ENCODE measurements around the gene WDFY1.
A peak's percentile ranks its signal among the peaks of the same experiment; 100 is the strongest.

WDFY1 gene

GRCh38 chr2:223841436-223842190 lies 103.5 kb downstream of the WDFY1 start:
- DNase-seq: no peak
- Histone ChIP-seq H2AFZ (ENCODE audit: low read depth, low read length) (no peak overlapping the region), H3K4me3 (ENCODE audit: low read depth in 1 of 2, low read length in 2 of 2) (no peak overlapping the region)

GRCh38 chr2:223837287-223838061 lies 107.7 kb downstream of the WDFY1 start, which contains the start of gene AP1S3:
Gene AP1S3, minus strand, starts transcription at chr2:223837582. Its CDS starts 132 bp downstream, at chr2:223837450.
- Histone ChIP-seq H3K27me3 (ENCODE audit: insufficient read depth, low read length, poor library complexity) (no peaks in the 10 kb centered on the region), H3K79me2 (ENCODE audit: insufficient read depth, low read length) (no peaks in the 10 kb centered on the region), H3K4me1 (ENCODE audit: insufficient read depth, low read length) (peaks cover 8% of the 10 kb centered on the region; the same call in 1 of the 2 replicates), H3K36me3 (ENCODE audit: insufficient read depth, low read length) (no peaks in the 10 kb centered on the region), H4K20me1 (ENCODE audit: insufficient read depth, low read length) (no peaks in the 10 kb centered on the region), H3K4me3 (ENCODE audit: low read depth in 1 of 2, low read length in 2 of 2) (peak within 1 kb of the TSS; percentile 37 to 66; a peak in 3 of 4 replicates), H3K27ac (ENCODE audit: low read length) (no peak within 1 kb of the TSS), H2AFZ (ENCODE audit: low read depth, low read length) (peak within 1 kb of the TSS; percentile 72), H3K9ac (ENCODE audit: low read depth, low read length) (peak within 1 kb of the TSS; percentile 51), H3K9me3 (ENCODE audit: insufficient read depth, low read length, severe bottlenecking) (no peaks in the 10 kb centered on the region), H3K4me2 (ENCODE audit: insufficient read depth, low read length) (peak within 1 kb of the TSS; percentile 73)
- no peak for TF ChIP-seq EZH2 (IDR thresholded peaks at IDR 0.05; ENCODE audit: borderline replicate concordance, low read depth, low read length, severe bottlenecking)
- TF ChIP-seq, protein P1, sequence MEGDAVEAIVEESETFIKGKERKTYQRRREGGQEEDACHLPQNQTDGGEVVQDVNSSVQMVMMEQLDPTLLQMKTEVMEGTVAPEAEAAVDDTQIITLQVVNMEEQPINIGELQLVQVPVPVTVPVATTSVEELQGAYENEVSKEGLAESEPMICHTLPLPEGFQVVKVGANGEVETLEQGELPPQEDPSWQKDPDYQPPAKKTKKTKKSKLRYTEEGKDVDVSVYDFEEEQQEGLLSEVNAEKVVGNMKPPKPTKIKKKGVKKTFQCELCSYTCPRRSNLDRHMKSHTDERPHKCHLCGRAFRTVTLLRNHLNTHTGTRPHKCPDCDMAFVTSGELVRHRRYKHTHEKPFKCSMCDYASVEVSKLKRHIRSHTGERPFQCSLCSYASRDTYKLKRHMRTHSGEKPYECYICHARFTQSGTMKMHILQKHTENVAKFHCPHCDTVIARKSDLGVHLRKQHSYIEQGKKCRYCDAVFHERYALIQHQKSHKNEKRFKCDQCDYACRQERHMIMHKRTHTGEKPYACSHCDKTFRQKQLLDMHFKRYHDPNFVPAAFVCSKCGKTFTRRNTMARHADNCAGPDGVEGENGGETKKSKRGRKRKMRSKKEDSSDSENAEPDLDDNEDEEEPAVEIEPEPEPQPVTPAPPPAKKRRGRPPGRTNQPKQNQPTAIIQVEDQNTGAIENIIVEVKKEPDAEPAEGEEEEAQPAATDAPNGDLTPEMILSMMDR (IDR thresholded peaks at IDR 0.05; ENCODE audit: borderline replicate concordance, extremely low read depth, low read length, poor library complexity, severe bottlenecking): peak; percentile 13
- ATAC-seq (ENCODE audit: insufficient read depth, low read depth) (peak; percentile 95), DNase-seq (peak; percentile 57)

More at GRCh38 chr2:223841436-223842190, 103.5 kb downstream of the WDFY1 start:
- Histone ChIP-seq H3K27me3 (ENCODE audit: insufficient read depth, low read length, poor library complexity) (no peaks in the 10 kb centered on the region), H3K27ac (ENCODE audit: low read length) (no peak overlapping the region), H4K20me1 (ENCODE audit: insufficient read depth, low read length) (no peaks in the 10 kb centered on the region), H3K9me3 (ENCODE audit: insufficient read depth, low read length, severe bottlenecking) (no peaks in the 10 kb centered on the region), H3K9ac (ENCODE audit: low read depth, low read length) (no peak overlapping the region), H3K79me2 (ENCODE audit: insufficient read depth, low read length) (no peaks in the 10 kb centered on the region), H3K36me3 (ENCODE audit: insufficient read depth, low read length) (no peaks in the 10 kb centered on the region), H3K4me1 (ENCODE audit: insufficient read depth, low read length) (peaks cover 3% of the 10 kb centered on the region; the same call in 1 of the 2 replicates), H3K4me2 (ENCODE audit: insufficient read depth, low read length) (no peak overlapping the region)
- TF ChIP-seq, protein P1 (IDR thresholded peaks at IDR 0.05; ENCODE audit: borderline replicate concordance, extremely low read depth, low read length, poor library complexity, severe bottlenecking): no peak
- no peak for TF ChIP-seq EZH2 (IDR thresholded peaks at IDR 0.05; ENCODE audit: borderline replicate concordance, low read depth, low read length, severe bottlenecking)
- no peak for ATAC-seq (ENCODE audit: insufficient read depth, low read depth)

- no peak for ATAC-seq (ENCODE audit: insufficient read depth, low read depth)
- no peak for TF ChIP-seq EZH2 (IDR thresholded peaks at IDR 0.05; ENCODE audit: borderline replicate concordance, low read depth, low read length, severe bottlenecking)
- TF ChIP-seq, protein P1 (IDR thresholded peaks at IDR 0.05; ENCODE audit: borderline replicate concordance, extremely low read depth, low read length, poor library complexity, severe bottlenecking): no peak
- Histone ChIP-seq H2AFZ (ENCODE audit: low read depth, low read length) (no peak overlapping the region), H3K9ac (ENCODE audit: low read depth, low read length) (no peak overlapping the region), H3K27ac (ENCODE audit: low read length) (no peak overlapping the region), H4K20me1 (ENCODE audit: insufficient read depth, low read length) (no peaks in the 10 kb centered on the region), H3K79me2 (ENCODE audit: insufficient read depth, low read length) (no peaks in the 10 kb centered on the region), H3K4me3 (ENCODE audit: low read depth in 1 of 2, low read length in 2 of 2) (no peak overlapping the region), H3K4me2 (ENCODE audit: insufficient read depth, low read length) (peak overlapping the region; percentile 73), H3K4me1 (ENCODE audit: insufficient read depth, low read length) (peaks cover 8% of the 10 kb centered on the region; the same call in 1 of the 2 replicates), H3K27me3 (ENCODE audit: insufficient read depth, low read length, poor library complexity) (no peaks in the 10 kb centered on the region), H3K36me3 (ENCODE audit: insufficient read depth, low read length) (no peaks in the 10 kb centered on the region), H3K9me3 (ENCODE audit: insufficient read depth, low read length, severe bottlenecking) (no peaks in the 10 kb centered on the region)
- no peak for DNase-seq
Observed at GRCh38 chr2:223835701-223836532, 109.2 kb downstream of the WDFY1 start.
